Epithelial cell of esophagus (primary cell): ENCODE results near the gene ABR.

ENCODE experiments used
- DNase-seq: peaks from one replicate; pipeline ENCODE4 v3.0.0; 2010; ENCODE audit warnings: low read depth
- H3K4me3 ChIP-seq: 2 replicates; pipeline ENCODE4 v1.5.1; 2011; ENCODE audit warnings: mild to moderate bottlenecking, low read length, control low read depth
- CTCF ChIP-seq: IDR thresholded peaks from 2 replicates; pipeline ENCODE4 v1.5.1; 2011; ENCODE audit warnings: low read depth, mild to moderate bottlenecking, low read length, control low read depth, inconsistent platforms; ENCODE audit not compliant: insufficient read depth; ENCODE audit errors: missing control alignments

ABR gene

GRCh38 chr17:1007310-1008007 is 172.3 kb downstream of the ABR start:
- no peak for TF ChIP-seq CTCF
- DNase-seq, result no peak

GRCh38 chr17:1006054-1006453 is 173.7 kb downstream of the ABR start:
- H3K4me3 ChIP-seq, result no peak overlapping the region
- peak; percentile 45 for DNase-seq
- no peak for TF ChIP-seq CTCF

More at GRCh38 chr17:1007310-1008007, 172.3 kb downstream of the ABR start:
- no peak overlapping the region for H3K4me3 ChIP-seq

GRCh38 chr17:1005361-1005946 is 174.3 kb downstream of the ABR start:
- peak; percentile 28 for DNase-seq
- TF ChIP-seq CTCF, result no peak
- no peak overlapping the region for H3K4me3 ChIP-seq

- DNase-seq, result no peak
These were observed 174.9 kb downstream of the ABR start for GRCh38 chr17:1004769-1005295.

GRCh38 chr17:1003972-1004768 is 175.6 kb downstream of the ABR start:
- no peak for TF ChIP-seq CTCF
- DNase-seq, result no peak
- no peak overlapping the region for H3K4me3 ChIP-seq

More at GRCh38 chr17:1004769-1005295, 174.9 kb downstream of the ABR start:
- TF ChIP-seq CTCF, result no peak
- no peak overlapping the region for H3K4me3 ChIP-seq

- no peak overlapping the region for H3K4me3 ChIP-seq
- no peak for TF ChIP-seq CTCF
- DNase-seq, result no peak
These were observed 176.2 kb downstream of the ABR start for GRCh38 chr17:1003633-1003971.
